NT2/D1 (cell line): ENCODE measurements around the gene CCDC160.

Experiments
- SUZ12 ChIP-seq: IDR thresholded peaks from 2 replicates; pipeline ENCODE4 v1.6.1; 2011; ENCODE audit not compliant: insufficient read length, insufficient read depth; ENCODE audit errors: extremely low read depth
- YY1 ChIP-seq: IDR thresholded peaks from 2 replicates; pipeline ENCODE4 v1.6.1; 2011; ENCODE audit not compliant: insufficient read length, insufficient read depth
- ZNF274 ChIP-seq: IDR thresholded peaks from 2 replicates; pipeline ENCODE4 v1.6.1; 2011; ENCODE audit warnings: mild to moderate bottlenecking, low read depth, low read length

DNA sequence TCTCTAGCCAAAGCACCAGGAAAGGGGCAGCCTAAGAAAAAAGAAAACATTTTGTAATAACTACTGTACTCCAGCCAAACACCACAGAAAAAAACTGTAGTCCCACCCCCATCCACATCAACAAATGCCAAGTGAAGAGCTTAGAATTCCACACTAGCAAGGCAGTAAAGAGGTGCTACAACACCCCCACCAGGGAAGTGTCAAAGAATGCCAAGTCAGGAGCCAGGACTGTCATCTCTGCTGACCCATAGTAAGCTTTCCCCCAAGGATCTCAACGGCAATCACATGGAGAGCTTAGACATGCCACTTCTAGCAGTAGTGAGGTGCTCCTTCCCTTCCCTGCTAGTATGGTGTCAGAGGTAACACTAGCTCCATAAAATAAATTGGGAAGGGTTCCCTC lies 34.4 kb upstream of the CCDC160 start:
- TF ChIP-seq YY1 (no peak), ZNF274 (no peak), SUZ12 (no peak)
